Measurements from ENCODE around the gene SLC5A9. TPM values are rescaled to one million over a fixed set of nuclear protein-coding genes. Genes with fewer than 3 reads are reported as not detected.

The SLC5A9 gene
- polyA plus RNA-seq, 1 donor (not counting 4 experiments of a cell fraction or from before 2014, with no cell fraction given): not detected

GRCh38 chr1:48194801-48195200 is 27.7 kb upstream of the SLC5A9 start:
- FAIRE-seq: peak; percentile 65
- dilution Hi-C loops (cut with MboI; ENCODE audit: extremely low pct_ligation_motif_present, low sequenced_read_pairs): no loop called here
- H3K9me3 ChIP-seq (ENCODE audit: control insufficient read depth, low read depth, low read length): no peaks in the 10 kb centered on the region
- no peak overlapping the region for H3K27ac ChIP-seq (ENCODE audit: control insufficient read depth, insufficient read depth, low read length)
- TF ChIP-seq EZH2 (IDR thresholded peaks at IDR 0.05; ENCODE audit: low read length): no peak
- no peak for TF ChIP-seq CTCF (optimal IDR thresholded peaks at IDR 0.05 in 1 of 3, IDR thresholded peaks at IDR 0.05 in 1 of 3, conservative IDR thresholded peaks at IDR 0.05 in 1 of 3; ENCODE audit: extremely low read depth in 1 of 3, insufficient read depth in 2 of 3, low read length in 3 of 3)
- no peak overlapping the region for H3K4me2 ChIP-seq (ENCODE audit: control insufficient read depth, extremely low read depth, insufficient read depth, low read depth, low read length)
- no peaks in the 10 kb centered on the region for H4K20me1 ChIP-seq (ENCODE audit: control insufficient read depth, extremely low read depth, insufficient read depth, low read length)
- no peak for DNase-seq (ENCODE audit: low read depth, low spot score)
- no peaks in the 10 kb centered on the region for H3K27me3 ChIP-seq (ENCODE audit: control insufficient read depth, extremely low read depth, insufficient read depth, low read length)
- H2AFZ ChIP-seq (ENCODE audit: control insufficient read depth, low read length): no peak overlapping the region
- H3K9me1 ChIP-seq (ENCODE audit: control insufficient read depth, extremely low read depth, insufficient read depth, low read length): no peaks in the 10 kb centered on the region
- H3K4me3 ChIP-seq (ENCODE audit: control insufficient read depth in 2 of 3, extremely low read depth in 1 of 3, insufficient read depth in 2 of 3, low read depth in 1 of 3, low read length in 3 of 3): no peak overlapping the region
- peaks cover 26% of the 10 kb centered on the region for H3K4me1 ChIP-seq (ENCODE audit: control insufficient read depth, extremely low read depth, insufficient read depth, low read length)
- no peaks in the 10 kb centered on the region for H3K36me3 ChIP-seq (ENCODE audit: control insufficient read depth in 2 of 2, extremely low read depth in 1 of 2, insufficient read depth in 2 of 2, low read length in 2 of 2)
- H3K9ac ChIP-seq (ENCODE audit: control insufficient read depth, extremely low read depth, insufficient read depth, low read length): no peak overlapping the region
- no peaks in the 10 kb centered on the region for H3K79me2 ChIP-seq (ENCODE audit: control insufficient read depth, insufficient read depth, low read length)

GRCh38 chr1:48196237-48196636 is 26.3 kb upstream of the SLC5A9 start:
- DNase-seq (ENCODE audit: low read depth, low spot score): peak; percentile 42
- no peak for FAIRE-seq

More at GRCh38 chr1:48196237-48196636, 26.3 kb upstream of the SLC5A9 start:
- no peak for TF ChIP-seq EZH2 (IDR thresholded peaks at IDR 0.05; ENCODE audit: low read length)
- no peak for TF ChIP-seq CTCF (optimal IDR thresholded peaks at IDR 0.05 in 1 of 3, IDR thresholded peaks at IDR 0.05 in 1 of 3, conservative IDR thresholded peaks at IDR 0.05 in 1 of 3; ENCODE audit: extremely low read depth in 1 of 3, insufficient read depth in 2 of 3, low read length in 3 of 3)
- H3K79me2 ChIP-seq (ENCODE audit: control insufficient read depth, insufficient read depth, low read length): no peaks in the 10 kb centered on the region
- no peaks in the 10 kb centered on the region for H3K36me3 ChIP-seq (ENCODE audit: control insufficient read depth in 2 of 2, extremely low read depth in 1 of 2, insufficient read depth in 2 of 2, low read length in 2 of 2)
- no peaks in the 10 kb centered on the region for H3K9me1 ChIP-seq (ENCODE audit: control insufficient read depth, extremely low read depth, insufficient read depth, low read length)
- H3K27me3 ChIP-seq (ENCODE audit: control insufficient read depth, extremely low read depth, insufficient read depth, low read length): no peaks in the 10 kb centered on the region
- H3K4me2 ChIP-seq (ENCODE audit: control insufficient read depth, extremely low read depth, insufficient read depth, low read depth, low read length): no peak overlapping the region
- H2AFZ ChIP-seq (ENCODE audit: control insufficient read depth, low read length): no peak overlapping the region
- H3K9me3 ChIP-seq (ENCODE audit: control insufficient read depth, low read depth, low read length): no peaks in the 10 kb centered on the region
- H3K4me3 ChIP-seq (ENCODE audit: control insufficient read depth in 2 of 3, extremely low read depth in 1 of 3, insufficient read depth in 2 of 3, low read depth in 1 of 3, low read length in 3 of 3): no peak overlapping the region
- dilution Hi-C loops (cut with MboI; ENCODE audit: extremely low pct_ligation_motif_present, low sequenced_read_pairs): no loop called here
- H4K20me1 ChIP-seq (ENCODE audit: control insufficient read depth, extremely low read depth, insufficient read depth, low read length): no peaks in the 10 kb centered on the region
- H3K27ac ChIP-seq (ENCODE audit: control insufficient read depth, insufficient read depth, low read length): no peak overlapping the region
- no peak overlapping the region for H3K9ac ChIP-seq (ENCODE audit: control insufficient read depth, extremely low read depth, insufficient read depth, low read length)
- H3K4me1 ChIP-seq (ENCODE audit: control insufficient read depth, extremely low read depth, insufficient read depth, low read length): peaks cover 31% of the 10 kb centered on the region
